Large intestine (tissue), 3 donors: Measurements from ENCODE around the gene PLCB1. TPM values are rescaled to one million over a fixed set of nuclear protein-coding genes. Genes with fewer than 3 reads are reported as not detected.

Source experiments
- DNase-seq, 2 donors: peaks; one replicate each; pipeline versions ENCODE4 v3.0.0 to v3.0.0-alpha.2; 2013
- H3K27ac ChIP-seq: one replicate; pipeline ENCODE4 v1.5.1; 2013; ENCODE audit warnings: low read length
- H3K27me3 ChIP-seq: 2 replicates; pipeline ENCODE4 v1.6.1; 2013; ENCODE audit warnings: low read length; ENCODE audit not compliant: control insufficient read depth, insufficient read depth
- H3K36me3 ChIP-seq: 2 replicates; pipeline ENCODE4 v1.6.1; 2013; ENCODE audit warnings: low read length; ENCODE audit not compliant: control insufficient read depth, insufficient read depth
- H3K4me1 ChIP-seq: one replicate; pipeline ENCODE4 v1.6.1; 2013; ENCODE audit warnings: low read length; ENCODE audit not compliant: control insufficient read depth, insufficient read depth
- H3K4me3 ChIP-seq: one replicate; pipeline ENCODE4 v1.5.1; 2013; ENCODE audit warnings: low read length
- H3K9me3 ChIP-seq: one replicate; pipeline ENCODE4 v1.6.1; 2013; ENCODE audit warnings: mild to moderate bottlenecking, low read depth, low read length, moderate library complexity; ENCODE audit not compliant: control insufficient read depth
- WGBS: methylation state at CpG from one replicate; pipeline ENCODE4 v1.1.5; 2013; ENCODE audit warnings: low lambda C conversion rate; ENCODE audit not compliant: insufficient coverage; 5-methylcytosine and 5-hydroxymethylcytosine counted together
- polyA plus RNA-seq: library from polyadenylated mRNA; unstranded; fragments of 120-200 nt; gene quantifications from one replicate; pipeline ENCODE4 v1.2.1, GENCODE V29; 2013

The PLCB1 gene
- polyA plus RNA-seq, 1 donor = 7.4 TPM

- H3K4me3 ChIP-seq = no peak overlapping the region
- no peaks in the 10 kb centered on the region for H3K36me3 ChIP-seq
- H3K27ac ChIP-seq = no peak overlapping the region
- no CpG with 5 or more reads among the region's 4 CpGs for WGBS
- H3K9me3 ChIP-seq = no peaks in the 10 kb centered on the region
- H3K4me1 ChIP-seq = no peaks in the 10 kb centered on the region
- H3K27me3 ChIP-seq = no peaks in the 10 kb centered on the region
- no peak for DNase-seq
Observed at GRCh38 chr20:8299921-8300320, 167.9 kb downstream of the PLCB1 start.

GRCh38 chr20:8301655-8302054 lies 169.6 kb downstream of the PLCB1 start:
- no peaks in the 10 kb centered on the region for H3K36me3 ChIP-seq
- no peak for DNase-seq
- H3K9me3 ChIP-seq = no peaks in the 10 kb centered on the region
- no peaks in the 10 kb centered on the region for H3K4me1 ChIP-seq
- H3K27ac ChIP-seq = no peak overlapping the region
- H3K27me3 ChIP-seq = no peaks in the 10 kb centered on the region
- no CpG with 5 or more reads among the region's 4 CpGs for WGBS
- H3K4me3 ChIP-seq = no peak overlapping the region

- DNase-seq = no peak
- Histone ChIP-seq H3K36me3 (no peaks in the 10 kb centered on the region), H3K4me3 (no peak overlapping the region), H3K4me1 (no peaks in the 10 kb centered on the region), H3K27me3 (no peaks in the 10 kb centered on the region), H3K9me3 (no peaks in the 10 kb centered on the region), H3K27ac (no peak overlapping the region)
- 100% methylated on average over 1 of the region's 3 CpGs for WGBS
Observed at GRCh38 chr20:8303651-8304050, 171.6 kb downstream of the PLCB1 start.

GRCh38 chr20:8304124-8304816 lies 172.2 kb downstream of the PLCB1 start:
- H3K9me3 ChIP-seq = no peaks in the 10 kb centered on the region
- no peaks in the 10 kb centered on the region for H3K4me1 ChIP-seq
- no peaks in the 10 kb centered on the region for H3K36me3 ChIP-seq
- WGBS = 80% methylated on average over 1 of the region's 1 CpG
- no peak overlapping the region for H3K27ac ChIP-seq
- no peak overlapping the region for H3K4me3 ChIP-seq
- no peak for DNase-seq
- H3K27me3 ChIP-seq = no peaks in the 10 kb centered on the region

- Histone ChIP-seq H3K4me3 (no peak overlapping the region), H3K9me3 (no peaks in the 10 kb centered on the region), H3K27me3 (no peaks in the 10 kb centered on the region), H3K36me3 (no peaks in the 10 kb centered on the region), H3K4me1 (no peaks in the 10 kb centered on the region), H3K27ac (no peak overlapping the region)
- WGBS = no CpG with 5 or more reads among the region's 11 CpGs
- peak; percentile 30 to 31 for DNase-seq
Observed at GRCh38 chr20:8305449-8305978, 173.4 kb downstream of the PLCB1 start.

- H3K9me3 ChIP-seq = no peaks in the 10 kb centered on the region
- no CpG with 5 or more reads among the region's 3 CpGs for WGBS
- no peak for DNase-seq
Observed at GRCh38 chr20:8306937-8307336, 174.9 kb downstream of the PLCB1 start.

GRCh38 chr20:8309634-8310033 lies 177.6 kb downstream of the PLCB1 start:
- no peak for DNase-seq
- no peak overlapping the region for H3K4me3 ChIP-seq

More at GRCh38 chr20:8306937-8307336, 174.9 kb downstream of the PLCB1 start:
- H3K4me3 ChIP-seq = no peak overlapping the region
- no peak overlapping the region for H3K27ac ChIP-seq
- no peaks in the 10 kb centered on the region for H3K27me3 ChIP-seq
- no peaks in the 10 kb centered on the region for H3K36me3 ChIP-seq
- no peaks in the 10 kb centered on the region for H3K4me1 ChIP-seq

GRCh38 chr20:8310618-8311017 lies 178.6 kb downstream of the PLCB1 start:
- DNase-seq = no peak
- H3K27ac ChIP-seq = no peak overlapping the region
- H3K9me3 ChIP-seq = no peaks in the 10 kb centered on the region
- H3K4me1 ChIP-seq = no peaks in the 10 kb centered on the region
- WGBS = no CpG with 5 or more reads among the region's 4 CpGs
- H3K36me3 ChIP-seq = no peaks in the 10 kb centered on the region
- no peaks in the 10 kb centered on the region for H3K27me3 ChIP-seq
- no peak overlapping the region for H3K4me3 ChIP-seq

More at GRCh38 chr20:8309634-8310033, 177.6 kb downstream of the PLCB1 start:
- Histone ChIP-seq H3K9me3 (no peaks in the 10 kb centered on the region), H3K27ac (no peak overlapping the region), H3K36me3 (no peaks in the 10 kb centered on the region), H3K27me3 (no peaks in the 10 kb centered on the region), H3K4me1 (no peaks in the 10 kb centered on the region)
- WGBS = no CpG with 5 or more reads among the region's 5 CpGs

GRCh38 chr20:8313073-8313472 lies 181.0 kb downstream of the PLCB1 start:
- H3K9me3 ChIP-seq = no peaks in the 10 kb centered on the region
- WGBS = no CpG with 5 or more reads among the region's 1 CpG
- no peak overlapping the region for H3K4me3 ChIP-seq
- no peaks in the 10 kb centered on the region for H3K27me3 ChIP-seq
- no peak for DNase-seq
- no peaks in the 10 kb centered on the region for H3K4me1 ChIP-seq
- no peaks in the 10 kb centered on the region for H3K36me3 ChIP-seq
- no peak overlapping the region for H3K27ac ChIP-seq

GRCh38 chr20:8315639-8316573 lies 183.8 kb downstream of the PLCB1 start:
- no peak for DNase-seq
- no peaks in the 10 kb centered on the region for H3K36me3 ChIP-seq
- H3K27me3 ChIP-seq = no peaks in the 10 kb centered on the region
- no peaks in the 10 kb centered on the region for H3K4me1 ChIP-seq
- H3K4me3 ChIP-seq = no peak overlapping the region
- no peak overlapping the region for H3K27ac ChIP-seq
- H3K9me3 ChIP-seq = no peaks in the 10 kb centered on the region
- WGBS = no CpG with 5 or more reads among the region's 10 CpGs
